Measurements from ENCODE around the gene TUBGCP3. TPM values are rescaled to one million over a fixed set of nuclear protein-coding genes. Genes with fewer than 3 reads are reported as not detected.

TUBGCP3 gene
- total RNA-seq, 1 donor, result 17.0 TPM

DNA sequence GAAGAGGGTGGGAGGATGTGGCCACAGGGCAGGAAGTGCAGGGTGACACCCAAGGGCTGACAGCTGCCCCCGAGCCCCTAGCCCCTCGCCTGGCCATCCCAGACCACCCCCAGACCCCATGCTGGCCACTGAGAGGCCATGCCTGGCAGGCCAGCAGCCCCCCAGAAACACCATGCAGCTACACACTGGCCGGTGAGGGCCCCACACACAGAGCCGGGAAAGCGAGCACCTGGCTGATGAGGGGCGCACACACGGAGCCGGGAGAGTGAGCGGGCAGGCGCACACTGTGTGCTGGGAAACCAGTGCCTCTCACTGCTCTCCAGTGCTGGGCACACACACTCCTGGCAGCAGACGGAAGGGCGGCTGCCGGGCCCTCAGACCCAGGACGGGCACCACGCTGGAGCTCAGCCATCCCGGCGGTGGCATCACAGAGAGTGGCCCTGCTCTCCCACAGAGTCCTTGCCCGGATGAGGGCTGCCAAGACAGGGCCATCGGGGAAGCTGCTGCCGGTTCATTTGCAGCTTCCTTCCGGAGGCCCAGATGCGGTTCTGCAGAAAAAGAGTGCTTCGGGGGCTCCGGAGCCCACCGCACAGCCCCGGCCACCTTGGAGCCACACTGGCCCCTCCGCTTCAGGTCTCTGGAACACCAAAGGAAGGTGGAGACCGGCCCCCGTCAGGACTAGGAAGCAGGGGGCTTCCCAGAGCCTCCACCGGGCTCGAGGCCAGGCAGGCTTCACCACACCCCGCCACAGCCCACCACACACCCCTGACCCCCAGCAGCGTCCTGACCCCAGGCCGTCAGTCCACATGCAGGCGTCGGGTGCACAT lies 135.4 kb downstream of the TUBGCP3 start:
- Histone ChIP-seq H3K4me1 (ENCODE audit: insufficient read depth, low read length) (no peaks in the 10 kb centered on the region), H3K4me3 (ENCODE audit: insufficient read depth, low read length) (no peak overlapping the region), H3K4me2 (ENCODE audit: insufficient read depth, low read length) (no peak overlapping the region), H2AFZ (ENCODE audit: low read length) (no peak overlapping the region), H3K27me3 (ENCODE audit: insufficient read depth, low read length) (no peaks in the 10 kb centered on the region), H4K20me1 (ENCODE audit: insufficient read depth, low read length) (no peaks in the 10 kb centered on the region), H3K36me3 (ENCODE audit: insufficient read depth, low read length) (no peaks in the 10 kb centered on the region), H3K79me2 (ENCODE audit: insufficient read depth, low read length) (no peaks in the 10 kb centered on the region), H3K9me3 (ENCODE audit: low read depth, low read length) (no peaks in the 10 kb centered on the region), H3K27ac (ENCODE audit: low read depth, low read length) (no peak overlapping the region)
- DNase-seq (ENCODE audit: insufficient read length, low spot score, missing footprints), result peak; percentile 78
- TF ChIP-seq, protein P1, sequence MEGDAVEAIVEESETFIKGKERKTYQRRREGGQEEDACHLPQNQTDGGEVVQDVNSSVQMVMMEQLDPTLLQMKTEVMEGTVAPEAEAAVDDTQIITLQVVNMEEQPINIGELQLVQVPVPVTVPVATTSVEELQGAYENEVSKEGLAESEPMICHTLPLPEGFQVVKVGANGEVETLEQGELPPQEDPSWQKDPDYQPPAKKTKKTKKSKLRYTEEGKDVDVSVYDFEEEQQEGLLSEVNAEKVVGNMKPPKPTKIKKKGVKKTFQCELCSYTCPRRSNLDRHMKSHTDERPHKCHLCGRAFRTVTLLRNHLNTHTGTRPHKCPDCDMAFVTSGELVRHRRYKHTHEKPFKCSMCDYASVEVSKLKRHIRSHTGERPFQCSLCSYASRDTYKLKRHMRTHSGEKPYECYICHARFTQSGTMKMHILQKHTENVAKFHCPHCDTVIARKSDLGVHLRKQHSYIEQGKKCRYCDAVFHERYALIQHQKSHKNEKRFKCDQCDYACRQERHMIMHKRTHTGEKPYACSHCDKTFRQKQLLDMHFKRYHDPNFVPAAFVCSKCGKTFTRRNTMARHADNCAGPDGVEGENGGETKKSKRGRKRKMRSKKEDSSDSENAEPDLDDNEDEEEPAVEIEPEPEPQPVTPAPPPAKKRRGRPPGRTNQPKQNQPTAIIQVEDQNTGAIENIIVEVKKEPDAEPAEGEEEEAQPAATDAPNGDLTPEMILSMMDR (IDR thresholded peaks at IDR 0.05; ENCODE audit: extremely low read depth, low read depth, low read length), result no peak

DNA sequence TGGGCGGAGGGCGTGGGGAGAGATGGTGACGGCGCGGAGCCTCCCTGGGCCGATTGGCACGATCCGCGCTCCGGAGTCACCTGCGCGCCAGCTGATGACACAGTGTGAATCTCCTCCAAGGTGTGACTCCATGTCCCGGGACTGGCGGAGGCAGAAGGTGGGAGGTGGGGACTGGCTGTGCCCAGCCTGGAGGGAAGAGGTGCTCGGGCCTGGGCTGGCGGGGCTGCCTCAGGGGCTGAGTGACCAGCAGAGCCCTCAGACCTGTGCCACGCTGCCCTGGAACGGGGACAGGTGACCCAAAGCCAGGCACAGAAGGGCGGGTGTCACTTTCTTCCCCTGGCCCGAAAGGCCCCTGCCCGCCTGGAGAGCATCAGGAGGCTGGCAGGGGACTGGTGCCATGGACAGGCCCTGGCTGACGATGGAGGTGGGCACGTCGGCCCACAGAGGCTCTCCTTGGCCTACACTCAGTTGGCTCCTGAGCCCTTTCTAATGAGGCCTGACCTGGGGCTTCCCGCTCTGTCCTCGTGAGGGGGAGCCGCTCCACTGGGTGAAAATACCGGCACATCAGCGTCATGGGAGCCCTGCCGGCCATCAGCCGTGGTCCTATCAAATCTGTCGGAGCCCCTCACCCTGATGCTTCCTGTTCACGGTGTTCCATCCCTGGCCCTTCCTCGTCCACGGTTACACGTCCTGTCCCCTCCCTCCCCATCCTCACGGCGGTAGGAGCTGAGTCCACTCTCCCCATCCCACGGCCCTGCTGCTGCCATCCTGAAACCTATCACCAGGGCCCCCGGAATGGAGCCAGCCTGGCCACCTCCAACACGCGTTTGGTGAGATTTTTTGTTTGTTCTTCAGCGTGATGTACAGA lies 136.2 kb downstream of the TUBGCP3 start:
- TF ChIP-seq, protein P1 (IDR thresholded peaks at IDR 0.05; ENCODE audit: extremely low read depth, low read depth, low read length), result no peak
- Histone ChIP-seq H3K79me2 (ENCODE audit: insufficient read depth, low read length) (no peaks in the 10 kb centered on the region), H3K4me2 (ENCODE audit: insufficient read depth, low read length) (no peak overlapping the region), H3K4me3 (ENCODE audit: insufficient read depth, low read length) (no peak overlapping the region), H4K20me1 (ENCODE audit: insufficient read depth, low read length) (no peaks in the 10 kb centered on the region), H2AFZ (ENCODE audit: low read length) (no peak overlapping the region), H3K4me1 (ENCODE audit: insufficient read depth, low read length) (no peaks in the 10 kb centered on the region), H3K36me3 (ENCODE audit: insufficient read depth, low read length) (no peaks in the 10 kb centered on the region), H3K27me3 (ENCODE audit: insufficient read depth, low read length) (no peaks in the 10 kb centered on the region), H3K27ac (ENCODE audit: low read depth, low read length) (no peak overlapping the region), H3K9me3 (ENCODE audit: low read depth, low read length) (no peaks in the 10 kb centered on the region)
- DNase-seq (ENCODE audit: insufficient read length, low spot score, missing footprints), result peak; percentile 73

DNA sequence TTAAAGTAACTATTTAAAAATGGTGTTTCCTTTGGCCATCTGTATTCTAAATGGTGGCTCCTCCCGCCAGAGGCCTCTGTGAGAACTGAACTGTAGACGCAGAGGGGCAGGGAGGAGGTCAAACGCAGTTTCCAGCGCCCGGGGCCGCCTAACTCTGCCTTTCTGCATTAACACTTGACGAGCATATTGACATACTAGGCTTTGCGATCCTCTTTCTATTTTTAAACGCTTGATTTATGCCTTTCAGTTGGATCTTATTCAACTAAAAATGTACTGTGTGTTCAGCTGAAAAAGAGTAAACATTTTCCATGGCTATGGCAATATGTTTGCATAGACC lies 137.1 kb downstream of the TUBGCP3 start:
- Histone ChIP-seq H3K4me1 (ENCODE audit: insufficient read depth, low read length) (no peaks in the 10 kb centered on the region), H3K9me3 (ENCODE audit: low read depth, low read length) (no peaks in the 10 kb centered on the region), H3K36me3 (ENCODE audit: insufficient read depth, low read length) (no peaks in the 10 kb centered on the region), H3K4me2 (ENCODE audit: insufficient read depth, low read length) (no peak overlapping the region), H3K79me2 (ENCODE audit: insufficient read depth, low read length) (no peaks in the 10 kb centered on the region), H3K27me3 (ENCODE audit: insufficient read depth, low read length) (no peaks in the 10 kb centered on the region), H4K20me1 (ENCODE audit: insufficient read depth, low read length) (no peaks in the 10 kb centered on the region), H3K27ac (ENCODE audit: low read depth, low read length) (no peak overlapping the region), H2AFZ (ENCODE audit: low read length) (no peak overlapping the region), H3K4me3 (ENCODE audit: insufficient read depth, low read length) (no peak overlapping the region)
- DNase-seq (ENCODE audit: insufficient read length, low spot score, missing footprints), result peak; percentile 85
- TF ChIP-seq, protein P1 (IDR thresholded peaks at IDR 0.05; ENCODE audit: extremely low read depth, low read depth, low read length), result no peak

All from osteoblast (primary cell).